Stimulated activated CD8-positive, alpha-beta memory T cell treated with anti-CD3 and anti-CD28 coated beads, Interleukin-12 subunit alpha, Interleukin-12 subunit beta, amount 100 ng/mL, for 4 hours (primary cell): ENCODE results near the gene ID1.
"Not testable (repeated sequence)": the region's sequence is repeated elsewhere in the genome, so short reads cannot be mapped to it uniquely, and the experiment has no call there.

Experiments used
- DNase-seq: peaks from one replicate; pipeline ENCODE4 v3.0.0-alpha.2; 2020; ENCODE audit warnings: low read depth

ID1 gene

GRCh38 chr20:31638317-31638716, 33.2 kb downstream of the ID1 start:
- no peak for DNase-seq

- DNase-seq, result no peak
These were observed 33.7 kb downstream of the ID1 start for GRCh38 chr20:31638816-31639215.

- DNase-seq, result no peak
These were observed 35.2 kb downstream of the ID1 start for GRCh38 chr20:31640259-31640658.

- no peak for DNase-seq
These were observed 36.3 kb downstream of the ID1 start for GRCh38 chr20:31641391-31641790.

GRCh38 chr20:31642837-31643236, 37.7 kb downstream of the ID1 start:
- DNase-seq, result no peak

GRCh38 chr20:31643522-31643921, 38.4 kb downstream of the ID1 start:
- no peak for DNase-seq

GRCh38 chr20:31644701-31645100, 39.6 kb downstream of the ID1 start:
- no peak for DNase-seq

- DNase-seq, result not testable (repeated sequence)
These were observed 43.0 kb downstream of the ID1 start for GRCh38 chr20:31648104-31648503.

- DNase-seq, result no peak
These were observed 47.9 kb downstream of the ID1 start for GRCh38 chr20:31652917-31653396.

- DNase-seq, result no peak
These were observed 48.5 kb downstream of the ID1 start for GRCh38 chr20:31653561-31653960.

GRCh38 chr20:31654534-31654933, 49.4 kb downstream of the ID1 start:
- no peak for DNase-seq
